ENCODE data around the gene ERC1. TPM values are rescaled to one million over a fixed set of nuclear protein-coding genes. Genes with fewer than 3 reads are reported as not detected.

Gene ERC1
- total RNA-seq, 5 donors from 2014 or later (not counting 1 experiment from before 2014, with no cell fraction given): 41.8 to 68.0 (median 46.5) TPM

DNA sequence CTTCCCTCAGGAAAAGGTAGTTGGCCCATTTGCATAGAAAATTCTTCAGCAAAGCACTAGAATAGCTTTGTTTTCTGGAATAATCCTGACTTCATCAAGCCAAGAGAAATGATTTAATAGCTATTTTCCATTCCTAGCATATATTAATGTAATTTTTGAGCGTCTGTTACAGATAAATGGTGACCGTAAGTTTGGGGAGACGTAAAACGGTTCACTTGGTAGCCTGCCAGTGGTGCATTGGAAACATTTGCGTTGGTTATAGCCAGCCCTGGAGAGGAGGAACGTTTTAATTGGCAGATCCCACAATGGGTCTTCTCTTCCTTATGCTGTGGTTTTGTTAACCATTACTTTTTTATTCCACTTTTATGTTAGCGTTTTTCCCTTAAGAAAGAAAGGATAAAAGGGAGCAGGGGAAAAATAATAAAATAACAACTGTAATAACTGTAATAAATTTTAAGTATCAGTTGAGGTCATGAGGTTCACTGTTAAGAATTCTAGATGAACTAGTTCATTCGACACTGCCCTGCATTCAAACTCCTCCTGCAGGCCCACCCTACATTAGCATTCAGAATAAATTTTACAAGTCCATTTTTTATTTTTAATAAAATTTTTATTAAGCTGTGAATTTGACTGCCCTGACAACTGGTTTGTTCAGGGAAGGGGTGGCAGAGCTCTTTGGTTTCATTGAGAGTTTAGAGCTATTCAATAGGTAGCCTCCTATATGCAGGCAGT is 300.7 kb downstream of the ERC1 start:
- Histone ChIP-seq H3K36me3 (ENCODE audit: control insufficient read depth in 2 of 2, extremely low read depth in 1 of 2, insufficient read depth in 1 of 2, low read length in 1 of 2) (peaks cover 0 to 16% of the 10 kb centered on the region in 2 donors), H3K9me3 (no peaks in the 10 kb centered on the region), H3K27me3 (replicated peaks in 1 of 2; ENCODE audit: control insufficient read depth in 2 of 2, extremely low read depth in 1 of 2, insufficient read depth in 2 of 2, low read length in 1 of 2) (no peaks in the 10 kb centered on the region), H3K27ac (ENCODE audit: low read length) (no peak overlapping the region), H3K4me3 (ENCODE audit: control insufficient read depth in 1 of 2, extremely low read depth in 1 of 2, low read length in 1 of 2) (no peak overlapping the region), H3K4me1 (ENCODE audit: control insufficient read depth in 1 of 2, extremely low read depth in 1 of 2, insufficient read depth in 2 of 2, low read length in 2 of 2) (no peaks in the 10 kb centered on the region)
- no peaks in the 10 kb centered on the region for H3K4me1 Mint-ChIP-seq
- no peak overlapping the region for H3K4me3 Mint-ChIP-seq
- DNase-seq: no peak
- no peaks in the 10 kb centered on the region for H3K27me3 Mint-ChIP-seq
- ChIA-PET POLR2A (no interaction called here), CTCF (no interaction called here)
- no peaks in the 10 kb centered on the region for H3K9me3 Mint-ChIP-seq
- peaks cover 48% of the 10 kb centered on the region for H3K36me3 Mint-ChIP-seq
- ATAC-seq (replicated peaks in 1 of 4): no peak
- H3K27ac Mint-ChIP-seq: no peak overlapping the region
- WGBS (ENCODE audit: insufficient coverage): no CpG with 5 or more reads among the region's 8 CpGs

DNA sequence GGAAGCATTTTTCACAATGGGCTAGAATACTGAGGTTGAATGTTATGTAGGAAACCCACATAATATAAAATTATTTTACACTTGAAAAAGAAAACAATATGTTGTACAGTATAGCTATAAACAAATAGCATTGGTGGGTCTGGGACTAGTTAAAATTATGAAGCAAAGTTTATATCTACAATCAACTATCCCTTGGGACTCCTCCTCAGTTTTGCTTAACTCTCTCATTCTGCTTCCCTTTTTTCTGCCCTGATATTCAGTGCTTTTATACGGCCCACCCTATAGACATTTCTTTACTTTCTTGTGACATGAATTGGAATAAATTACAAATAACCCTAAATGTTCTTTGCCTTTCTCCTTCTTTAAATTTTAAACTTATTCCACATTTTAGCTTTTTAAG is 302.9 kb downstream of the ERC1 start:
- no peaks in the 10 kb centered on the region for H3K9me3 ChIP-seq
- Mint-ChIP-seq H3K4me1 (no peaks in the 10 kb centered on the region), H3K4me3 (no peak overlapping the region), H3K27ac (no peak overlapping the region), H3K27me3 (no peaks in the 10 kb centered on the region), H3K36me3 (peaks cover 61% of the 10 kb centered on the region), H3K9me3 (peaks cover 0 to 4% (median 0%) of the 10 kb centered on the region in 3 donors)
- WGBS (ENCODE audit: insufficient coverage): no CpG with 5 or more reads among the region's 1 CpG
- peaks cover 0 to 16% of the 10 kb centered on the region in 2 donors for H3K36me3 ChIP-seq (ENCODE audit: control insufficient read depth in 2 of 2, extremely low read depth in 1 of 2, insufficient read depth in 1 of 2, low read length in 1 of 2)
- ChIA-PET CTCF (no interaction called here), POLR2A (no interaction called here)
- no peaks in the 10 kb centered on the region for H3K4me1 ChIP-seq (ENCODE audit: control insufficient read depth in 1 of 2, extremely low read depth in 1 of 2, insufficient read depth in 2 of 2, low read length in 2 of 2)
- H3K27ac ChIP-seq (ENCODE audit: low read length): no peak overlapping the region
- ATAC-seq (replicated peaks in 1 of 4): no peak
- no peak for DNase-seq
- H3K27me3 ChIP-seq (replicated peaks in 1 of 2; ENCODE audit: control insufficient read depth in 2 of 2, extremely low read depth in 1 of 2, insufficient read depth in 2 of 2, low read length in 1 of 2): no peaks in the 10 kb centered on the region
- H3K4me3 ChIP-seq (ENCODE audit: control insufficient read depth in 1 of 2, extremely low read depth in 1 of 2, low read length in 1 of 2): no peak overlapping the region

DNA sequence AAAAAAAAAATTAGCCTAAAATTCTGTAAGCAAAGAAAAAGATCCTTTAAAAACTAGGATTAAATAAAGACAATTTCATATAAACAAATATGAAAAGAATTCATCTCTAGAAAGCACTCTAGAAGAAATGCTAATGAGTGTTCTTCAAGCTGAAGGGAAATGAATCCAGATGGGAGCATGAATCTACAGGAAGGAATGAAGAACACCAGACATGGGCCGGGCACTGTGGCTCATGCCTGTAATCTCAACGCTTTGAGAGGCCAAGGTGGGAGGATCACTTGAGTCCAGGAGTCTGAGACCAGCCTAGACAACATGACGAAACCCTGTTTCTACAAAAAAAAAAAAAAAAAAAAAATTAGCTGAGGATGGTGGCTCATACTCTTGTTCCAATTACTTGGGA is 306.2 kb downstream of the ERC1 start:
- Mint-ChIP-seq H3K27me3 (no peaks in the 10 kb centered on the region), H3K36me3 (peaks cover 64% of the 10 kb centered on the region), H3K27ac (no peak overlapping the region), H3K9me3 (peaks cover 3 to 4% (median 4%) of the 10 kb centered on the region in 3 donors), H3K4me1 (peaks cover 0 to 8% (median 0%) of the 10 kb centered on the region in 3 donors), H3K4me3 (no peak overlapping the region)
- Histone ChIP-seq H3K9me3 (no peaks in the 10 kb centered on the region), H3K27ac (ENCODE audit: low read length) (no peak overlapping the region), H3K36me3 (ENCODE audit: control insufficient read depth in 2 of 2, extremely low read depth in 1 of 2, insufficient read depth in 1 of 2, low read length in 1 of 2) (no peaks in the 10 kb centered on the region), H3K4me1 (ENCODE audit: control insufficient read depth in 1 of 2, extremely low read depth in 1 of 2, insufficient read depth in 2 of 2, low read length in 2 of 2) (no peaks in the 10 kb centered on the region), H3K27me3 (replicated peaks in 1 of 2; ENCODE audit: control insufficient read depth in 2 of 2, extremely low read depth in 1 of 2, insufficient read depth in 2 of 2, low read length in 1 of 2) (no peaks in the 10 kb centered on the region), H3K4me3 (ENCODE audit: control insufficient read depth in 1 of 2, extremely low read depth in 1 of 2, low read length in 1 of 2) (no peak overlapping the region)
- ChIA-PET CTCF (no interaction called here), POLR2A (interaction anchor here in 1 of 2 donors (0.6 kb wide), 2 partner anchors 11 kb away, joined by 3 to 4 read pairs; no protein-coding TSS in a partner anchor)
- ATAC-seq (replicated peaks in 1 of 4) (no peak), DNase-seq (no peak)
- WGBS (ENCODE audit: insufficient coverage): 92% methylated on average over 2 of the region's 3 CpGs

DNA sequence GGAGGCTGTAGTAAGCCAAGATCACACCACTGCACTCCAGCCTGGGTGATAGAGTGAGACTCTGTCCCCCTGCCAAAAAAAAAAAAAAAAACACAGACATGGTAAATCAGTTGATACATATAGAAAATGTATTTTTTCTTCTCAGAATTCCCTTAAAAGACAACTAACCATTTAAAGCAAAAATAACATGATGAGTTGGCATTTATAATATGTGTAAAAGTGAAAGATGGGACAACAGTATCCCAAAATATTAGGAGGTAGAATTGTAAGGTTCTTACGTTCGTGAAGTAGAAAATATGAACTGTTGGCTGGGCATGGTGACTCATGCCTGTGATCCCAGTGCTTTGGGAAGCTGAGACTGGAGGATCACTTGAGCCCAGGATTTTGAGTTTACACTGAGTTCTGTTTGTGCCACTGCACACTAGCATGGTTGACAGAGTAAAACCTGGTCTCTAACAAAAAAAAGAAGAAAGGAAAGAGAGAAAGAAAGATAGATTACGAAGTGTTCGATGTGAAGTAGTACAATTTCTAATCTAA is 306.7 kb downstream of the ERC1 start:
- Histone ChIP-seq H3K4me1 (ENCODE audit: control insufficient read depth in 1 of 2, extremely low read depth in 1 of 2, insufficient read depth in 2 of 2, low read length in 2 of 2) (no peaks in the 10 kb centered on the region), H3K27ac (ENCODE audit: low read length) (no peak overlapping the region), H3K27me3 (replicated peaks in 1 of 2; ENCODE audit: control insufficient read depth in 2 of 2, extremely low read depth in 1 of 2, insufficient read depth in 2 of 2, low read length in 1 of 2) (no peaks in the 10 kb centered on the region), H3K9me3 (no peaks in the 10 kb centered on the region), H3K36me3 (ENCODE audit: control insufficient read depth in 2 of 2, extremely low read depth in 1 of 2, insufficient read depth in 1 of 2, low read length in 1 of 2) (no peaks in the 10 kb centered on the region), H3K4me3 (ENCODE audit: control insufficient read depth in 1 of 2, extremely low read depth in 1 of 2, low read length in 1 of 2) (no peak overlapping the region)
- DNase-seq: no peak
- H3K27ac Mint-ChIP-seq: no peak overlapping the region
- ChIA-PET POLR2A (interaction anchor here in 1 of 2 donors (0.6 kb wide), 1 partner anchor 11 kb away, joined by 4 read pairs; no protein-coding TSS in a partner anchor), CTCF (no interaction called here)
- H3K27me3 Mint-ChIP-seq: no peaks in the 10 kb centered on the region
- H3K4me1 Mint-ChIP-seq: peaks cover 0 to 8% (median 0%) of the 10 kb centered on the region in 3 donors
- no peak overlapping the region for H3K4me3 Mint-ChIP-seq
- no peak for ATAC-seq (replicated peaks in 1 of 4)
- peaks cover 67% of the 10 kb centered on the region for H3K36me3 Mint-ChIP-seq
- 95% methylated on average over 2 of the region's 4 CpGs for WGBS (ENCODE audit: insufficient coverage)
- peaks cover 3 to 4% (median 4%) of the 10 kb centered on the region in 3 donors for H3K9me3 Mint-ChIP-seq

DNA sequence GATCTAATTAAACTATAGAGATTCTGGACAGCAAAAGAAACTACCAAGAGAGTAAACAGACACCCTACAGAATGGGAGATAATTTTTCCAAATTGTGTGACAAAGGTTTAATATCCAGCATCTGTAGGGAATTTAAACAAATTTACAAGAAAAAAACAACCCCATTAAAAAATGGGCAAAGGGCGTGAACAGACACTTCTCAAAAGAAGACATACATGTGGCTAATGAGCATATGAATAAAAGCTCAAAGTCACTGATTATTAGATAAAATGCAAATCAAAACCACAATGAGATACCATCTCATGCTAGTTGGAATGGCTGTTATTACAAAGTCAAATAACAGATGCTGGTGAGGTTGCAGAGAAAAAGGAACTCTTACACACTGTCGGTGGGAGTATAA is 309.4 kb downstream of the ERC1 start:
- peaks cover 59% of the 10 kb centered on the region for H3K36me3 Mint-ChIP-seq
- no peak overlapping the region for H3K27ac ChIP-seq (ENCODE audit: low read length)
- no CpG with 5 or more reads among the region's 2 CpGs for WGBS (ENCODE audit: insufficient coverage)
- POLR2A ChIA-PET: no interaction called here
- no peaks in the 10 kb centered on the region for H3K36me3 ChIP-seq (ENCODE audit: control insufficient read depth in 2 of 2, extremely low read depth in 1 of 2, insufficient read depth in 1 of 2, low read length in 1 of 2)
- H3K9me3 ChIP-seq: no peaks in the 10 kb centered on the region
- no peak overlapping the region for H3K27ac Mint-ChIP-seq
- ATAC-seq (replicated peaks in 1 of 4) (no peak), DNase-seq (no peak)
- H3K27me3 ChIP-seq (replicated peaks in 1 of 2; ENCODE audit: control insufficient read depth in 2 of 2, extremely low read depth in 1 of 2, insufficient read depth in 2 of 2, low read length in 1 of 2): no peaks in the 10 kb centered on the region
- no peak overlapping the region for H3K4me3 Mint-ChIP-seq
- H3K4me3 ChIP-seq (ENCODE audit: control insufficient read depth in 1 of 2, extremely low read depth in 1 of 2, low read length in 1 of 2): no peak overlapping the region
- H3K27me3 Mint-ChIP-seq: no peaks in the 10 kb centered on the region
- peaks cover 3 to 4% (median 4%) of the 10 kb centered on the region in 3 donors for H3K9me3 Mint-ChIP-seq
- peaks cover 0 to 8% (median 0%) of the 10 kb centered on the region in 3 donors for H3K4me1 Mint-ChIP-seq
- CTCF ChIA-PET: interaction anchor here in 1 of 2 donors (0.6 kb wide), 1 partner anchor 68 kb away, joined by 4 read pairs; no protein-coding TSS in a partner anchor
- no peaks in the 10 kb centered on the region for H3K4me1 ChIP-seq (ENCODE audit: control insufficient read depth in 1 of 2, extremely low read depth in 1 of 2, insufficient read depth in 2 of 2, low read length in 2 of 2)

DNA sequence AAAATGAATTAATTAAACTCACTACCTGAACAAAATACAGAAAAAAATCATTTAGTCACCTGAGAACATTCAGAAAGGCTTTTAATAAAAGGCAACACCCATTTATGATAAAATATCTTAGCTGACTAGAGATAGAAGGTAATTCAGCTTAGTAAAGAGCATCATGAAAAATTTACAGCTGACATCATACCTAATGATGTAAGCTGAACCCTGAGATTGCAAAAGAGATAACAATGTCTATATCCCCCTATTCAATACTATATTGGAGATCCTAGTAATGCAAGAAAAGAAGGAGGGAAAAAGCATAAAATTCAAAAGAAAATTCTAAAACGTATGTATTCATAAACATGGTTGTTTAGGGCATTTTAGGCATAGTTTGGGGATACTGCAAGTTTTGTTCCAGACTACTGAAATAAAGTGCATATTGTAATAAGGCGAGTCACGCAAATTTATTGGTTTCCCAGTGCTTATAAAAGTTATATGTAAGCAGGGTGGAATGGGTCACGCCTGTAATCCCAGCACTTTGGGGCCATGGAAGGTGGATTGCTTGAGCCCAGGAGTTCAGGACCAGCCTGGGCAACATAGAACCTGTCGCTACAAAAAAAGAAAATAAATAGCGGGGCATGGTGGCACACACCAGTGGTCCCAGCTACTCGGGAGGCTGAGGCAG is 311.3 kb downstream of the ERC1 start:
- H3K36me3 Mint-ChIP-seq: peaks cover 49% of the 10 kb centered on the region
- POLR2A ChIA-PET: no interaction called here

More for the DNA sequence above, 311.3 kb downstream of the ERC1 start:
- Histone ChIP-seq H3K27ac (ENCODE audit: low read length) (no peak overlapping the region), H3K36me3 (ENCODE audit: control insufficient read depth in 2 of 2, extremely low read depth in 1 of 2, insufficient read depth in 1 of 2, low read length in 1 of 2) (no peaks in the 10 kb centered on the region), H3K4me3 (ENCODE audit: control insufficient read depth in 1 of 2, extremely low read depth in 1 of 2, low read length in 1 of 2) (no peak overlapping the region), H3K9me3 (no peaks in the 10 kb centered on the region), H3K4me1 (ENCODE audit: control insufficient read depth in 1 of 2, extremely low read depth in 1 of 2, insufficient read depth in 2 of 2, low read length in 2 of 2) (peaks cover 0 to 2% of the 10 kb centered on the region in 2 experiments), H3K27me3 (replicated peaks in 1 of 2; ENCODE audit: control insufficient read depth in 2 of 2, extremely low read depth in 1 of 2, insufficient read depth in 2 of 2, low read length in 1 of 2) (no peaks in the 10 kb centered on the region)
- Mint-ChIP-seq H3K9me3 (peaks cover 3 to 4% (median 4%) of the 10 kb centered on the region in 3 donors), H3K4me1 (peaks cover 0 to 8% (median 4%) of the 10 kb centered on the region in 3 donors), H3K27ac (no peak overlapping the region), H3K4me3 (no peak overlapping the region), H3K27me3 (no peaks in the 10 kb centered on the region)
- WGBS (ENCODE audit: insufficient coverage): 100% methylated on average over 5 of the region's 7 CpGs
- CTCF ChIA-PET: no interaction called here
- DNase-seq (no peak), ATAC-seq (replicated peaks in 1 of 4) (no peak)

Data from T-cell (primary cell).